ENCODE data around the gene FOXF2. TPM values are rescaled to one million over a fixed set of nuclear protein-coding genes. Genes with fewer than 3 reads are reported as not detected.

The FOXF2 gene
- total RNA-seq, 1 donor from 2014 or later = 5.2 TPM

DNA sequence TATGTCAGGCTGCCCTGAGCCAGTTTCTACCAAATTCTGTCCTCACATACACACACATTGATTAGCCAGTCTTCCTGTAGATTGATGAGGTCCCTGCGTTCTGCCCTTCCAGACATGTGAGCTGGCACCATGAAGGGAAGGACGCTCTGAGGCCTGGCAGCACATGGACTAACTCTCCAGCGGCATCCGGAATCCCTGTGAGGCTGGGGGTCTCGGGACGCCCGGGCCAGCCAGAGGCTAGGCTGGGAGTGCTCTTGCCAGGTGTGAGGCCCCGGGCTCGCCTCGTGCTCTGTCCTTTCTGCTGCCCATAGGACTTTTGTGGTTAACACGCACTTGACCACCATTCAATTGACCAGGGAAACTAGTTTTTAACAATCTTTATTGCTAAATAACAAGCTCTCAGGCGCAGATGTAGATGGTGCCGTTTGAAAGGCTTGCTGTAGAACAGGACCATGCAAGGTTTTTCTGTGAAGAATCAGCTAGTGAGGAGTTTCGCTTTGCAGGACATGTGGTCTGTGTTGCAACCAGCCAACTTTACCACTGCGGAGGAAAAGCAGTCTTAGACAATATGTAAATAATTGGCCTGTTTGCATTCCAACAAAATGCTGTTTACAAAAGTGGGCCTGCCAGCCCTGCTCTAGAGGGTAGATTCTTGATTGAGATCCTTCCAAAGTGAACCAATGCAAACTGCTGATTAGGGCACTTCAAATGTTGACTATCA lies 29.3 kb downstream of the FOXF2 start:
- peaks cover 0 to 6% of the 10 kb centered on the region in 2 donors for H3K9me3 ChIP-seq
- H3K4me1 ChIP-seq = no peaks in the 10 kb centered on the region
- DNase-seq (ENCODE audit: low spot score in 2 of 2) = peak in 1 of 2 donors; percentile 33
- intact Hi-C loops (cut with DNase I) = no loop called here
- TF ChIP-seq CTCF (IDR thresholded peaks at IDR 0.05) = no peak
- no peak overlapping the region for H3K4me3 ChIP-seq
- no peaks in the 10 kb centered on the region for H3K27me3 ChIP-seq
- no peak overlapping the region for H3K27ac ChIP-seq
- H3K36me3 ChIP-seq = no peaks in the 10 kb centered on the region

GRCh38 chr6:1420382-1420781 lies 31.0 kb downstream of the FOXF2 start:
- H3K36me3 ChIP-seq = no peaks in the 10 kb centered on the region
- no peak overlapping the region for H3K27ac ChIP-seq
- no peak for DNase-seq (ENCODE audit: low spot score in 2 of 2)
- no peak for TF ChIP-seq CTCF (IDR thresholded peaks at IDR 0.05)
- H3K4me1 ChIP-seq = no peaks in the 10 kb centered on the region
- no peak overlapping the region for H3K4me3 ChIP-seq
- intact Hi-C loops (cut with DNase I) = no loop called here
- H3K9me3 ChIP-seq = peaks cover 0 to 6% of the 10 kb centered on the region in 2 donors
- no peaks in the 10 kb centered on the region for H3K27me3 ChIP-seq

- Histone ChIP-seq H3K4me1 (no peaks in the 10 kb centered on the region), H3K4me3 (no peak overlapping the region), H3K9me3 (peaks cover 0 to 6% of the 10 kb centered on the region in 2 donors), H3K27ac (no peak overlapping the region), H3K27me3 (no peaks in the 10 kb centered on the region), H3K36me3 (no peaks in the 10 kb centered on the region)
- intact Hi-C loops (cut with DNase I) = no loop called here
- DNase-seq (ENCODE audit: low spot score in 2 of 2) = no peak
- TF ChIP-seq CTCF (IDR thresholded peaks at IDR 0.05) = no peak
These were observed 32.9 kb downstream of the FOXF2 start for GRCh38 chr6:1422290-1422689.

- Histone ChIP-seq H3K27ac (no peak overlapping the region), H3K9me3 (peaks cover 0 to 6% of the 10 kb centered on the region in 2 donors), H3K27me3 (no peaks in the 10 kb centered on the region), H3K4me1 (no peaks in the 10 kb centered on the region), H3K4me3 (no peak overlapping the region), H3K36me3 (no peaks in the 10 kb centered on the region)
- no peak for DNase-seq (ENCODE audit: low spot score in 2 of 2)
- intact Hi-C loops (cut with DNase I) = no loop called here
- no peak for TF ChIP-seq CTCF (IDR thresholded peaks at IDR 0.05)
These were observed 34.2 kb downstream of the FOXF2 start for GRCh38 chr6:1423578-1423977.

GRCh38 chr6:1424306-1424927 lies 35.0 kb downstream of the FOXF2 start:
- Histone ChIP-seq H3K4me3 (no peak overlapping the region), H3K9me3 (peaks cover 0 to 6% of the 10 kb centered on the region in 2 donors), H3K27ac (no peak overlapping the region), H3K36me3 (no peaks in the 10 kb centered on the region), H3K4me1 (no peaks in the 10 kb centered on the region), H3K27me3 (no peaks in the 10 kb centered on the region)
- intact Hi-C loops (cut with DNase I) = no loop called here
- TF ChIP-seq CTCF (IDR thresholded peaks at IDR 0.05) = peak in 1 of 3 experiments; percentile 24
- DNase-seq (ENCODE audit: low spot score in 2 of 2) = peak in 1 of 2 donors; percentile 45

All from ascending aorta (tissue), 2 donors.